Hepatocyte (in vitro differentiated cells): ENCODE results near the gene CACNG4. TPM values are rescaled to one million over a fixed set of nuclear protein-coding genes. Genes with fewer than 3 reads are reported as not detected.

Experiments used
- DNase-seq: peaks from one replicate; pipeline ENCODE4 v3.0.0-alpha.2; 2016; ENCODE audit warnings: low spot score
- H2AFZ ChIP-seq: fragments of 200-600 bp; sonication (generic); 2 replicates; pipeline ENCODE4 v1.6.0; 2016; ENCODE audit warnings: antibody characterized with exemption, mild to moderate bottlenecking
- H3K27ac ChIP-seq: fragments of 200-600 bp; sonication (generic); 2 replicates; pipeline ENCODE4 v1.5.1; 2016; ENCODE audit warnings: mild to moderate bottlenecking
- H3K27me3 ChIP-seq: fragments of 200-600 bp; sonication (generic); 2 replicates; pipeline ENCODE4 v1.6.1; 2016
- H3K36me3 ChIP-seq: fragments of 200-600 bp; sonication (generic); replicated peaks from 2 replicates; pipeline ENCODE4 v1.5.1; 2016; ENCODE audit warnings: low read depth; ENCODE audit not compliant: insufficient read depth
- H3K4me1 ChIP-seq: fragments of 200-600 bp; sonication (generic); 2 replicates; pipeline ENCODE4 v1.5.1; 2016; ENCODE audit warnings: mild to moderate bottlenecking, moderate library complexity; ENCODE audit not compliant: insufficient read depth
- H3K4me2 ChIP-seq: fragments of 200-600 bp; sonication (generic); 2 replicates; pipeline ENCODE4 v1.6.0; 2016
- H3K4me3 ChIP-seq: fragments of 200-600 bp; sonication (generic); 2 replicates; pipeline ENCODE4 v1.5.1; 2016; ENCODE audit warnings: mild to moderate bottlenecking
- H3K79me2 ChIP-seq: fragments of 200-600 bp; sonication (generic); 2 replicates; pipeline ENCODE4 v1.6.0; 2017; ENCODE audit warnings: mild to moderate bottlenecking
- H3K9me2 ChIP-seq: fragments of 200-600 bp; sonication (generic); replicated peaks from 2 replicates; pipeline ENCODE4 v1.6.0; 2017; ENCODE audit warnings: mild to moderate bottlenecking; ENCODE audit not compliant: insufficient read depth
- H3K9me3 ChIP-seq: fragments of 200-600 bp; sonication (generic); 2 replicates; pipeline ENCODE4 v1.5.1; 2016; ENCODE audit warnings: low read depth, mild to moderate bottlenecking
- H4K20me1 ChIP-seq: fragments of 200-600 bp; sonication (generic); 2 replicates; pipeline ENCODE4 v1.6.0; 2016; ENCODE audit warnings: mild to moderate bottlenecking; ENCODE audit not compliant: insufficient read depth, poor library complexity, severe bottlenecking
- EZH2 ChIP-seq: fragments of 200-600 bp; sonication (generic); IDR thresholded peaks from 2 replicates; pipeline ENCODE4 v1.6.1; 2016; ENCODE audit warnings: antibody characterized with exemption, mild to moderate bottlenecking, borderline replicate concordance
- EZH2phosphoT487 ChIP-seq: fragments of 200-600 bp; sonication (generic); IDR thresholded peaks from one replicate; pipeline ENCODE4 v1.6.1; 2018; ENCODE audit warnings: antibody characterized with exemption, mild to moderate bottlenecking, low read depth, moderate library complexity; ENCODE audit not compliant: unreplicated experiment, severe bottlenecking
- WGBS: methylation state at CpG from one replicate; pipeline ENCODE4 v1.1.6; 2016; ENCODE audit warnings: low lambda C conversion rate; ENCODE audit errors: missing lambda C conversion rate; 5-methylcytosine and 5-hydroxymethylcytosine counted together
- polyA plus RNA-seq: library from polyadenylated mRNA; unstranded; fragments of >200 nt; fragmentation: Nextera tagmentation; extraction: Ambion mirVana; gene quantifications from 2 replicates; pipeline ENCODE4 v1.2.1, GENCODE V29; 2016
- total RNA-seq: library from RNA; depleted of rRNA; stranded (reverse); fragments of >200 nt; gene quantifications from 2 replicates; pipeline ENCODE4 v1.2.3, GENCODE V29; 2014
- TF ChIP-seq, protein P1 (sequence below): fragments of 200-600 bp; sonication (generic); IDR thresholded peaks from 2 replicates; pipeline ENCODE4 v1.5.1; 2016; ENCODE audit warnings: antibody characterized with exemption, mild to moderate bottlenecking; ENCODE audit not compliant: poor library complexity

CACNG4 gene
- total and polyA plus RNA-seq, 2 experiments from 2014 or later: 3.5 to 3.9 TPM

DNA sequence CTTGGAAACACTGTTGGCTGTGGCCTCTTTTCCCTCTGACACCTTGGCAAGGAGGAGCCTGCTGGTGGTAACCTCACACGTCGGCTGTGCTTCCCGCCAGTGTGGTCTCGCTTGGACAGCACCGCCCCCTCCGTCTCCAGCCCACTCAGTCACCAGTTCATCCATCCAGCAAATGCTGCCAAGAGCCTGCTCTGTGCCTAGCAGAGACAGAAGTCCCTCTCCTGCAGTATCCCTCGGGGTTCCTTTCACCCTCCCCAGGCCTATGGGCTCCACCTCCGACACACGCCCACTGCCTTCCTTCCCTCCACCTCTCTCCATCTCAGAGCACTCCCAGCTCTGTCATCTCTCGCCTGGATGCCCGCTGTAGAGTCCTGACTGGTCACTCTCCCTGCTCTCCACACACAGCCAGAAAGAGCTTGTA is 12.3 kb downstream of the CACNG4 start:
- no peak overlapping the region for H3K4me2 ChIP-seq
- H3K27ac ChIP-seq: no peak overlapping the region
- no peaks in the 10 kb centered on the region for H3K27me3 ChIP-seq
- DNase-seq: no peak
- no peaks in the 10 kb centered on the region for H3K79me2 ChIP-seq
- no peaks in the 10 kb centered on the region for H3K36me3 ChIP-seq
- WGBS: 50% methylated on average over 11 of the region's 11 CpGs
- no peak overlapping the region for H3K4me3 ChIP-seq
- no peaks in the 10 kb centered on the region for H4K20me1 ChIP-seq
- no peaks in the 10 kb centered on the region for H3K9me3 ChIP-seq
- no peaks in the 10 kb centered on the region for H3K4me1 ChIP-seq
- H3K9me2 ChIP-seq: no peaks in the 10 kb centered on the region
- TF ChIP-seq, protein P1, sequence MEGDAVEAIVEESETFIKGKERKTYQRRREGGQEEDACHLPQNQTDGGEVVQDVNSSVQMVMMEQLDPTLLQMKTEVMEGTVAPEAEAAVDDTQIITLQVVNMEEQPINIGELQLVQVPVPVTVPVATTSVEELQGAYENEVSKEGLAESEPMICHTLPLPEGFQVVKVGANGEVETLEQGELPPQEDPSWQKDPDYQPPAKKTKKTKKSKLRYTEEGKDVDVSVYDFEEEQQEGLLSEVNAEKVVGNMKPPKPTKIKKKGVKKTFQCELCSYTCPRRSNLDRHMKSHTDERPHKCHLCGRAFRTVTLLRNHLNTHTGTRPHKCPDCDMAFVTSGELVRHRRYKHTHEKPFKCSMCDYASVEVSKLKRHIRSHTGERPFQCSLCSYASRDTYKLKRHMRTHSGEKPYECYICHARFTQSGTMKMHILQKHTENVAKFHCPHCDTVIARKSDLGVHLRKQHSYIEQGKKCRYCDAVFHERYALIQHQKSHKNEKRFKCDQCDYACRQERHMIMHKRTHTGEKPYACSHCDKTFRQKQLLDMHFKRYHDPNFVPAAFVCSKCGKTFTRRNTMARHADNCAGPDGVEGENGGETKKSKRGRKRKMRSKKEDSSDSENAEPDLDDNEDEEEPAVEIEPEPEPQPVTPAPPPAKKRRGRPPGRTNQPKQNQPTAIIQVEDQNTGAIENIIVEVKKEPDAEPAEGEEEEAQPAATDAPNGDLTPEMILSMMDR: no peak
- TF ChIP-seq EZH2: no peak
- no peak for TF ChIP-seq EZH2phosphoT487
- no peak overlapping the region for H2AFZ ChIP-seq

DNA sequence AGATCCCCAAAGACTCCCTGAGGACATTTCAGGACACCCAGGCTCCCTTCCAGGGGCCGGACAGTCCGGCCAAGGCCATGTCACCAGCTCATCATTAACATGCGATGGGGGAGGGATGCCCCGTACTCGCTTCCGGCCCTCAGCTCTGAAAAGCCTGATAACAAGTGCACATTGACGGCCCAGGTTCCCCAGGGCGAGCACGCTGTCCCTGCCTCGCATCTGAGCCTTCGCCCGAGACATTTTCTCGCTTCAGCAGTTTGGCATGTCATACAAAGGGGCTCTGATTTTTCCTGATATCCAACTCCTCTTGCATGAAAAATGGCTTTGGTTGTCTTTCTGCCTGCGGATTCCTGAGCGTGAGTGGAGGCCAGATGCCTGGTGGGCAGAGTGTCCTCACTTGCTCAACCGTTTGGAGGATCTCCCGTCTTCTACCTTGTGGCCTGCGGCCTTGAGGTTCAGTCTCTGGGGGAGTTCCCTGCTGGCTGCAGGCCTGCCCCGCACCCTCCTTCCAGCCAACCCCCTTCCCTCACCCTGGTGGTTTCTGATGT is 14.1 kb downstream of the CACNG4 start:
- Histone ChIP-seq H4K20me1 (no peaks in the 10 kb centered on the region), H3K4me1 (no peaks in the 10 kb centered on the region), H3K9me2 (no peaks in the 10 kb centered on the region), H3K4me2 (no peak overlapping the region), H2AFZ (no peak overlapping the region), H3K36me3 (no peaks in the 10 kb centered on the region), H3K9me3 (no peaks in the 10 kb centered on the region), H3K79me2 (no peaks in the 10 kb centered on the region), H3K27me3 (no peaks in the 10 kb centered on the region), H3K4me3 (no peak overlapping the region), H3K27ac (no peak overlapping the region)
- 90% methylated on average over 19 of the region's 19 CpGs for WGBS
- TF ChIP-seq, protein P1: no peak
- TF ChIP-seq EZH2 (no peak), EZH2phosphoT487 (no peak)
- DNase-seq: no peak

DNA sequence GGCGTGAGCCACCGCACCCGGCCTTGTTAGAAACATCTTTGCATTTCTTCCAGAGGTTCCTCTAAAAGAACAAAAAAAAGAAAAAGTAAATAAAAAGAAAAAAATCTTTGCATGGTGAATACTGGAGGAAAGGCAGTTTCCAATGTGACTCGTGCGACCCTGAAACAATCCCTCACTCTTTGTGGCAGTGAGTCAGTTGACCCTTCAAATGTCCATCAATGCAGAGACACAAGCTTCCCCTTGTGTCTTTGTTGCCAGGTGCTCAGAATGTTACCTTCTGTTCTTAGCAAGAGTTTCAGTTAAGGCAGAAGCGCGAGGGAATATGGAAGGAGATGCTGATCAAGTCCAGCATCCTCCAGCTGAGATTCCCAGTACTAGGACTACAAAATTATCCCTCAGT is 16.4 kb downstream of the CACNG4 start:
- no peak for DNase-seq
- no peaks in the 10 kb centered on the region for H3K79me2 ChIP-seq
- H3K9me2 ChIP-seq: no peaks in the 10 kb centered on the region
- H2AFZ ChIP-seq: no peak overlapping the region
- H3K4me2 ChIP-seq: no peak overlapping the region
- peaks cover under 1% of the 10 kb centered on the region for H3K27me3 ChIP-seq
- no peaks in the 10 kb centered on the region for H3K9me3 ChIP-seq
- WGBS: 89% methylated on average over 7 of the region's 7 CpGs
- no peaks in the 10 kb centered on the region for H3K4me1 ChIP-seq
- TF ChIP-seq EZH2: no peak
- TF ChIP-seq EZH2phosphoT487: no peak
- TF ChIP-seq, protein P1: no peak
- no peaks in the 10 kb centered on the region for H3K36me3 ChIP-seq
- no peak overlapping the region for H3K27ac ChIP-seq
- H4K20me1 ChIP-seq: no peaks in the 10 kb centered on the region
- H3K4me3 ChIP-seq: no peak overlapping the region
